ENCODE results near the gene DMRT2. TPM values are rescaled to one million over a fixed set of nuclear protein-coding genes. Genes with fewer than 3 reads are reported as not detected.
A peak's percentile ranks its signal among the peaks of the same experiment; 100 is the strongest.

Gene DMRT2
- total RNA-seq, 3 donors from 2014 or later, result 1.5 to 10.2 (median 3.1) TPM

DNA sequence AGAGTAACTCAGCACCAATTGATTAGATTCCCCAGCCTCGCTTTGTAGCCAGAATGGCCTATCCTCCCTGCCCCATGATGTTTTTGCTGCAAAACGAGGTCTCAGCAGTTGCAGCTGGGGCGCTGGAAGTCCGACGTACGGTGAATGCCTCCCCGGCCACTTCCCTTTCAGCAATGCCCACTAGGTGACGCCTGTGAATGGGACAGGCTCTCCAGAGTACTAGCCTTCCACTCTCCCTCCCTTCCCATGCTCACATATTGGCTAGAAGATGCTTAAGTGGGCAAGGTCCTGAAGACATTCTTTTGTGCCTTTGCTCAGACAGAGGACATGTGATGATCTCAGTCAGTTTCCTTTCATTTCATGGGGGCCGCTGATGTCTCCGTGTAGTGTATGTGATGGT, 50.8 kb downstream of the DMRT2 start:
- DNase-seq, result peak; percentile 43 to 66 (median 59)
- Histone ChIP-seq H3K36me3 (ENCODE audit: low read depth) (no peaks in the 10 kb centered on the region), H3K9me3 (no peaks in the 10 kb centered on the region), H3K4me1 (ENCODE audit: low read depth) (no peaks in the 10 kb centered on the region), H3K4me3 (no peak overlapping the region)
- intact Hi-C loops (cut with DNase I, micrococcal nuclease), result no loop called here
- peak; percentile 90 for ATAC-seq
- TF ChIP-seq, protein P1, sequence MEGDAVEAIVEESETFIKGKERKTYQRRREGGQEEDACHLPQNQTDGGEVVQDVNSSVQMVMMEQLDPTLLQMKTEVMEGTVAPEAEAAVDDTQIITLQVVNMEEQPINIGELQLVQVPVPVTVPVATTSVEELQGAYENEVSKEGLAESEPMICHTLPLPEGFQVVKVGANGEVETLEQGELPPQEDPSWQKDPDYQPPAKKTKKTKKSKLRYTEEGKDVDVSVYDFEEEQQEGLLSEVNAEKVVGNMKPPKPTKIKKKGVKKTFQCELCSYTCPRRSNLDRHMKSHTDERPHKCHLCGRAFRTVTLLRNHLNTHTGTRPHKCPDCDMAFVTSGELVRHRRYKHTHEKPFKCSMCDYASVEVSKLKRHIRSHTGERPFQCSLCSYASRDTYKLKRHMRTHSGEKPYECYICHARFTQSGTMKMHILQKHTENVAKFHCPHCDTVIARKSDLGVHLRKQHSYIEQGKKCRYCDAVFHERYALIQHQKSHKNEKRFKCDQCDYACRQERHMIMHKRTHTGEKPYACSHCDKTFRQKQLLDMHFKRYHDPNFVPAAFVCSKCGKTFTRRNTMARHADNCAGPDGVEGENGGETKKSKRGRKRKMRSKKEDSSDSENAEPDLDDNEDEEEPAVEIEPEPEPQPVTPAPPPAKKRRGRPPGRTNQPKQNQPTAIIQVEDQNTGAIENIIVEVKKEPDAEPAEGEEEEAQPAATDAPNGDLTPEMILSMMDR (IDR thresholded peaks at IDR 0.05), result peak; percentile 35

DNA sequence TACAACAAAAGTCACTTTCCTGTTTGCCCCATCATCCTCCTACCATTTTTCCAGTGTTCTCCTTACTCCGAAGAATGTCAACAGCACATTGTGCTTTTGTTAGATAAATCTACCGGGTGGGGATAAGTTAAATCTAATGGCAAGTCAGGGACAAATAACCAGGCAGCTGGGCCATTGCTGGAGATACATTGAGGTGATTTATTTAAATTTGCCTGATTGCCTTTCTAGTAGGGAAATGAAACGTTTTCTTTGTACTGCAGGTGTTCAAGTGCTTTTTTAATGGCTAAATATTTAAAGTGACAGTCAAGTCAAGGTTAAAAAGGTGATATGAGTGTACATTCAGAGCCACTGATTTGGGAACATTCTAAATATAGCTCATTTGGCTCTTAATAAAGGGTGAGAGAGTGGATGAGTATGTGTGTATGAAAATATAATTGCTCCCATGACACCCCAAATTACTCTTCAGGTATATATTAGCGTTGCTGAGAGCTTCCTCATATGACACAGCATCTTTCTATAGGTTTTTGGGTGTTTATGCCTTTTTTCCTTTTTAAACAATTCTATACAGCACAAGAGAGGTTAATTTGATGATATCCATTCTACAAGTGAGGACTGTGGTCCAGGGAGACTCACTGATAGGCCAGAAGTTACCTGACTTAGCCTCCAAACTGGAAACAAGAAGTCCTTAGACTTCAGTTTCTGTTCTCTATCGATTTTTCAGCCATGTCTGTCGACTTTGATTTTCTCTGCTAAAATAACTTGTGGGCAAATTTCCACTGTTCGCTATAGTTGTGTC, 51.9 kb downstream of the DMRT2 start:
- no peak for DNase-seq
- no peak for ATAC-seq
- TF ChIP-seq, protein P1 (IDR thresholded peaks at IDR 0.05), result no peak
- H3K4me1 ChIP-seq (ENCODE audit: low read depth), result no peaks in the 10 kb centered on the region
- no peaks in the 10 kb centered on the region for H3K9me3 ChIP-seq
- no peak overlapping the region for H3K4me3 ChIP-seq
- H3K36me3 ChIP-seq (ENCODE audit: low read depth), result no peaks in the 10 kb centered on the region
- intact Hi-C loops (cut with DNase I, micrococcal nuclease), result no loop called here

DNA sequence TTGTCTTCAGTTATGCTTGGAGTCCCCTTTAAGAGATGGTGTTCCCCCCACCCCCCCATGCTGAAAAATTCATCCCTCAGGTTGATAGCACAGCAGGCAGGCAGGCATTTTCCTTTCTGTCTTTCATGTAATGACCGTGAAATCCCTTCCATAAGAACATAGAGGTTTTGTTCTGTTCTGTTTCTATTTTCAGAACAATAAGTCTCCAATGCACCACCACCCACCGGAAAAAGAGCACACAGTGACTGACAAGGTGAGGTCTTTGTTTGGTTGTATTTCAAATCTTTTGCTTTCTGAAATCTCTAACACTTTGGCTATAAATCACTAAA, 52.4 kb downstream of the DMRT2 start:
- TF ChIP-seq, protein P1 (IDR thresholded peaks at IDR 0.05), result no peak
- ATAC-seq, result no peak
- intact Hi-C loops (cut with DNase I, micrococcal nuclease), result no loop called here

More for the DNA sequence above, 52.4 kb downstream of the DMRT2 start:
- DNase-seq, result no peak
- Histone ChIP-seq H3K4me1 (ENCODE audit: low read depth) (no peaks in the 10 kb centered on the region), H3K9me3 (no peaks in the 10 kb centered on the region), H3K4me3 (no peak overlapping the region), H3K36me3 (ENCODE audit: low read depth) (no peaks in the 10 kb centered on the region)

Other genes with a start within 250 kb of the DMRT2 start
- gene DMRT1, start 208.7 kb upstream of the DMRT2 start, total RNA-seq, result not detected
- gene DMRT3, start 73.7 kb upstream of the DMRT2 start, total RNA-seq, result not detected

Data from mucosa of descending colon (tissue), 3 donors.